Transverse colon (tissue), 4 donors: ENCODE measurements around the gene KLHL25.

Experiments used
- EP300 ChIP-seq: sonication (generic); formaldehyde crosslinking; IDR thresholded peaks from one replicate; pipeline ENCODE4 v1.6.1; 2017; ENCODE audit warnings: antibody characterized with exemption, low read depth
- POLR2A ChIP-seq: fragments of 450-650 bp; IDR thresholded peaks from one replicate; pipeline ENCODE4 v1.6.1; 2016; ENCODE audit warnings: antibody characterized with exemption, mild to moderate bottlenecking, moderate library complexity
- POLR2AphosphoS5 ChIP-seq, 3 donors: sonication (generic); formaldehyde crosslinking; IDR thresholded peaks; one replicate each; pipeline ENCODE4 v1.6.1; 2016; ENCODE audit warnings: antibody characterized with exemption in 3 of 3
- TF ChIP-seq, protein P1 (sequence below), 5 experiments: fragments of 200-600 bp in 3 of 5; fragments of 450-650 bp in 2 of 5; sonication (generic) in 3 of 5; IDR thresholded peaks; 1 replicate in 2 of 5; 2 replicates in 3 of 5; pipeline ENCODE4 v1.5.1; 2016 to 2017; ENCODE audit warnings: antibody characterized with exemption in 5 of 5, inconsistent platforms in 3 of 5, mild to moderate bottlenecking in 2 of 5, moderate library complexity in 1 of 5

GRCh38 chr15:85755942-85756341, 38.8 kb downstream of the KLHL25 start:
- TF ChIP-seq, protein P1, sequence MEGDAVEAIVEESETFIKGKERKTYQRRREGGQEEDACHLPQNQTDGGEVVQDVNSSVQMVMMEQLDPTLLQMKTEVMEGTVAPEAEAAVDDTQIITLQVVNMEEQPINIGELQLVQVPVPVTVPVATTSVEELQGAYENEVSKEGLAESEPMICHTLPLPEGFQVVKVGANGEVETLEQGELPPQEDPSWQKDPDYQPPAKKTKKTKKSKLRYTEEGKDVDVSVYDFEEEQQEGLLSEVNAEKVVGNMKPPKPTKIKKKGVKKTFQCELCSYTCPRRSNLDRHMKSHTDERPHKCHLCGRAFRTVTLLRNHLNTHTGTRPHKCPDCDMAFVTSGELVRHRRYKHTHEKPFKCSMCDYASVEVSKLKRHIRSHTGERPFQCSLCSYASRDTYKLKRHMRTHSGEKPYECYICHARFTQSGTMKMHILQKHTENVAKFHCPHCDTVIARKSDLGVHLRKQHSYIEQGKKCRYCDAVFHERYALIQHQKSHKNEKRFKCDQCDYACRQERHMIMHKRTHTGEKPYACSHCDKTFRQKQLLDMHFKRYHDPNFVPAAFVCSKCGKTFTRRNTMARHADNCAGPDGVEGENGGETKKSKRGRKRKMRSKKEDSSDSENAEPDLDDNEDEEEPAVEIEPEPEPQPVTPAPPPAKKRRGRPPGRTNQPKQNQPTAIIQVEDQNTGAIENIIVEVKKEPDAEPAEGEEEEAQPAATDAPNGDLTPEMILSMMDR (IDR thresholded peaks at IDR 0.05) = no peak
- TF ChIP-seq POLR2AphosphoS5 (IDR thresholded peaks at IDR 0.05) = no peak
- TF ChIP-seq POLR2A = no peak
- TF ChIP-seq EP300 = no peak
